ENCODE measurements around the gene C3orf18. TPM values are rescaled to one million over a fixed set of nuclear protein-coding genes. Genes with fewer than 3 reads are reported as not detected.

The C3orf18 gene
- total RNA-seq, 1 experiment from 2014 or later: 10.1 TPM

DNA sequence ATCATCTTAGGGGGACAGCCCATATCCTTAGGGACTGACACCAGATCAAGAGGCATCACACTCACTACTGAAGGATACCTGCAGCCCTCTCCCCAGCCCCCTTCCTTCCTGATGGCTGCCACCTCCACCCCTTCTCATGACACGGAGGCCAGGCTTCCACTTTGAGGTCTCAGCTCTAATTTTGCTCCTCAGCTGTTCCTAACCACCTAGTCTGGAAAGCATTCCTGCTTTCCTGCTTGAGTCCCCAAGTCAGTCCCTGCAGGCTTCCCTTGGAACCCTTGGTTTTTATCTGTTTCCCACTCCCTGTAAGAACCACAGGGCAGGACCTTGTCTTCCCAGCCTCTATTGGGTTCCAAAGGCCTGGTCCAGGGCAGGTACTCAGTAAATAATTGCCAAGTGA, 3.2 kb downstream of the C3orf18 start:
- ATAC-seq (no peak), DNase-seq (ENCODE audit: low read depth, low spot score) (no peak)
- no peaks in the 10 kb centered on the region for H3K9me2 ChIP-seq (ENCODE audit: insufficient read depth)
- no TSS peak for BruUV-seq (replicated peaks)
- H4K20me1 ChIP-seq (ENCODE audit: insufficient read depth): no peaks in the 10 kb centered on the region
- no peak overlapping the region for H3K9ac ChIP-seq (ENCODE audit: low read length)
- no peaks in the 10 kb centered on the region for H3K27me3 ChIP-seq (ENCODE audit: insufficient read depth, low read length)
- H3K79me2 ChIP-seq (ENCODE audit: insufficient read depth, low read length): no peaks in the 10 kb centered on the region
- RAD21 ChIA-PET (ENCODE audit: low non-redundant PET in 1 of 2, low total read pairs in 2 of 2, uncharacterized antibody in 2 of 2, unreplicated experiment in 2 of 2): no interaction called here
- H3K27ac ChIP-seq (ENCODE audit: low read depth, low read length): no peak overlapping the region
- no peak overlapping the region for H2AFZ ChIP-seq (ENCODE audit: low read depth, low read length, poor library complexity, severe bottlenecking)
- CTCF ChIA-PET: no interaction called here
- peaks cover 17 to 27% of the 10 kb centered on the region in 2 experiments for H3K4me1 ChIP-seq (ENCODE audit: control insufficient read depth in 1 of 2, insufficient read depth in 2 of 2, low read length in 2 of 2)
- TF ChIP-seq, protein P1, sequence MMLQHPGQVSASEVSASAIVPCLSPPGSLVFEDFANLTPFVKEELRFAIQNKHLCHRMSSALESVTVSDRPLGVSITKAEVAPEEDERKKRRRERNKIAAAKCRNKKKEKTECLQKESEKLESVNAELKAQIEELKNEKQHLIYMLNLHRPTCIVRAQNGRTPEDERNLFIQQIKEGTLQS (IDR thresholded peaks at IDR 0.05): no peak
- TF ChIP-seq SRF (IDR thresholded peaks at IDR 0.05; ENCODE audit: low read depth) (no peak), EZH2 (IDR thresholded peaks at IDR 0.05) (no peak)
- no peak overlapping the region for H3K4me2 ChIP-seq (ENCODE audit: low read length)
- H3K9me3 ChIP-seq (ENCODE audit: control insufficient read depth in 1 of 2, insufficient read depth in 1 of 2, low read depth in 1 of 2, low read length in 2 of 2): no peaks in the 10 kb centered on the region
- POLR2A ChIA-PET: no interaction called here
- intact Hi-C loops (cut with micrococcal nuclease): no loop called here
- H3K4me3 ChIP-seq (replicated peaks in 1 of 2; ENCODE audit: low read depth in 1 of 2, low read length in 2 of 2): no peak overlapping the region
- H3K36me3 ChIP-seq (ENCODE audit: control insufficient read depth in 1 of 2, insufficient read depth in 2 of 2, low read length in 2 of 2): no peaks in the 10 kb centered on the region

DNA sequence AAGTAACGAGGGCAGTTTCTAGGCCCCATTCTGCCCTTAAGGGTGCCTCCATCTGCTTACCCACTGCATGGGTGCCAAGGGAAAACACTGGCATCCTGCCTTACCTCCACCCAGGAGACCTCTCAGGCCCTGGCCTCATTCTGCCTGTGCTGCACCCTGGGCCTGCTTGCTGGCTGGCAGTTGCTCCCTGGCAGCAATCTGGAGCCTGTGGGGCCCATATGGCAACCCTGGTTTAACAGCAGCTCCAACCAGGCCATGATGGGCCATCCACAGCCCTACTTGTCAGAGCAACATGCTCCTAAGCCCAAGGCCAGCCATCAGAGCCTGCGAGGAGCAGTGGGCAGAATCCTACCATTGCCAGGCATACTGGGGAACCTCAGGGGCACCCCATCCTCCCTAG, 3.7 kb downstream of the C3orf18 start:
- intact Hi-C loops (cut with micrococcal nuclease): no loop called here
- ChIA-PET POLR2A (no interaction called here), RAD21 (ENCODE audit: low non-redundant PET in 1 of 2, low total read pairs in 2 of 2, uncharacterized antibody in 2 of 2, unreplicated experiment in 2 of 2) (no interaction called here), CTCF (no interaction called here)
- Histone ChIP-seq H3K27me3 (ENCODE audit: insufficient read depth, low read length) (no peaks in the 10 kb centered on the region), H3K4me3 (replicated peaks in 1 of 2; ENCODE audit: low read depth in 1 of 2, low read length in 2 of 2) (no peak overlapping the region), H3K4me1 (ENCODE audit: control insufficient read depth in 1 of 2, insufficient read depth in 2 of 2, low read length in 2 of 2) (peaks cover 17 to 24% of the 10 kb centered on the region in 2 experiments), H3K27ac (ENCODE audit: low read depth, low read length) (no peak overlapping the region), H3K4me2 (ENCODE audit: low read length) (no peak overlapping the region), H3K9ac (ENCODE audit: low read length) (no peak overlapping the region), H3K9me2 (ENCODE audit: insufficient read depth) (no peaks in the 10 kb centered on the region), H3K79me2 (ENCODE audit: insufficient read depth, low read length) (no peaks in the 10 kb centered on the region), H3K36me3 (ENCODE audit: control insufficient read depth in 1 of 2, insufficient read depth in 2 of 2, low read length in 2 of 2) (no peaks in the 10 kb centered on the region), H4K20me1 (ENCODE audit: insufficient read depth) (no peaks in the 10 kb centered on the region), H2AFZ (ENCODE audit: low read depth, low read length, poor library complexity, severe bottlenecking) (no peak overlapping the region), H3K9me3 (ENCODE audit: control insufficient read depth in 1 of 2, insufficient read depth in 1 of 2, low read depth in 1 of 2, low read length in 2 of 2) (no peaks in the 10 kb centered on the region)
- BruUV-seq (replicated peaks): no TSS peak
- ATAC-seq (no peak), DNase-seq (ENCODE audit: low read depth, low spot score) (no peak)
- TF ChIP-seq SRF (IDR thresholded peaks at IDR 0.05; ENCODE audit: low read depth) (no peak), EGR1 (IDR thresholded peaks at IDR 0.05; ENCODE audit: low read depth) (no peak), CBX3 (IDR thresholded peaks at IDR 0.05; ENCODE audit: low read depth) (no peak), ZFX (IDR thresholded peaks at IDR 0.05) (no peak), POLR2A (IDR thresholded peaks at IDR 0.05; ENCODE audit: borderline replicate concordance, extremely low read depth, insufficient read depth, insufficient read length) (no peak), CEBPB (IDR thresholded peaks at IDR 0.05; ENCODE audit: low read depth) (no peak)
- TF ChIP-seq, protein P2, sequence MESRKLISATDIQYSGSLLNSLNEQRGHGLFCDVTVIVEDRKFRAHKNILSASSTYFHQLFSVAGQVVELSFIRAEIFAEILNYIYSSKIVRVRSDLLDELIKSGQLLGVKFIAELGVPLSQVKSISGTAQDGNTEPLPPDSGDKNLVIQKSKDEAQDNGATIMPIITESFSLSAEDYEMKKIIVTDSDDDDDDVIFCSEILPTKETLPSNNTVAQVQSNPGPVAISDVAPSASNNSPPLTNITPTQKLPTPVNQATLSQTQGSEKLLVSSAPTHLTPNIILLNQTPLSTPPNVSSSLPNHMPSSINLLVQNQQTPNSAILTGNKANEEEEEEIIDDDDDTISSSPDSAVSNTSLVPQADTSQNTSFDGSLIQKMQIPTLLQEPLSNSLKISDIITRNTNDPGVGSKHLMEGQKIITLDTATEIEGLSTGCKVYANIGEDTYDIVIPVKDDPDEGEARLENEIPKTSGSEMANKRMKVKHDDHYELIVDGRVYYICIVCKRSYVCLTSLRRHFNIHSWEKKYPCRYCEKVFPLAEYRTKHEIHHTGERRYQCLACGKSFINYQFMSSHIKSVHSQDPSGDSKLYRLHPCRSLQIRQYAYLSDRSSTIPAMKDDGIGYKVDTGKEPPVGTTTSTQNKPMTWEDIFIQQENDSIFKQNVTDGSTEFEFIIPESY (IDR thresholded peaks at IDR 0.05; ENCODE audit: extremely low read depth, insufficient replicate concordance, low read length): no peak
- TF ChIP-seq, protein P3, sequence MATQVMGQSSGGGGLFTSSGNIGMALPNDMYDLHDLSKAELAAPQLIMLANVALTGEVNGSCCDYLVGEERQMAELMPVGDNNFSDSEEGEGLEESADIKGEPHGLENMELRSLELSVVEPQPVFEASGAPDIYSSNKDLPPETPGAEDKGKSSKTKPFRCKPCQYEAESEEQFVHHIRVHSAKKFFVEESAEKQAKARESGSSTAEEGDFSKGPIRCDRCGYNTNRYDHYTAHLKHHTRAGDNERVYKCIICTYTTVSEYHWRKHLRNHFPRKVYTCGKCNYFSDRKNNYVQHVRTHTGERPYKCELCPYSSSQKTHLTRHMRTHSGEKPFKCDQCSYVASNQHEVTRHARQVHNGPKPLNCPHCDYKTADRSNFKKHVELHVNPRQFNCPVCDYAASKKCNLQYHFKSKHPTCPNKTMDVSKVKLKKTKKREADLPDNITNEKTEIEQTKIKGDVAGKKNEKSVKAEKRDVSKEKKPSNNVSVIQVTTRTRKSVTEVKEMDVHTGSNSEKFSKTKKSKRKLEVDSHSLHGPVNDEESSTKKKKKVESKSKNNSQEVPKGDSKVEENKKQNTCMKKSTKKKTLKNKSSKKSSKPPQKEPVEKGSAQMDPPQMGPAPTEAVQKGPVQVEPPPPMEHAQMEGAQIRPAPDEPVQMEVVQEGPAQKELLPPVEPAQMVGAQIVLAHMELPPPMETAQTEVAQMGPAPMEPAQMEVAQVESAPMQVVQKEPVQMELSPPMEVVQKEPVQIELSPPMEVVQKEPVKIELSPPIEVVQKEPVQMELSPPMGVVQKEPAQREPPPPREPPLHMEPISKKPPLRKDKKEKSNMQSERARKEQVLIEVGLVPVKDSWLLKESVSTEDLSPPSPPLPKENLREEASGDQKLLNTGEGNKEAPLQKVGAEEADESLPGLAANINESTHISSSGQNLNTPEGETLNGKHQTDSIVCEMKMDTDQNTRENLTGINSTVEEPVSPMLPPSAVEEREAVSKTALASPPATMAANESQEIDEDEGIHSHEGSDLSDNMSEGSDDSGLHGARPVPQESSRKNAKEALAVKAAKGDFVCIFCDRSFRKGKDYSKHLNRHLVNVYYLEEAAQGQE (IDR thresholded peaks at IDR 0.05; ENCODE audit: low read depth): no peak
